Measurements from ENCODE around the gene ZNF318.
A peak's percentile ranks its signal among the peaks of the same experiment; 100 is the strongest.

Gene ZNF318

GRCh38 chr6:43296780-43297497 is 72.5 kb downstream of the ZNF318 start:
- Histone ChIP-seq H2AFZ (ENCODE audit: low read length) (peak overlapping the region; percentile 56), H3K18ac (ENCODE audit: low read length) (no peak overlapping the region), H3K14ac (ENCODE audit: low read length) (no peak overlapping the region), H2BK120ac (ENCODE audit: low read depth, low read length) (no peak overlapping the region), H3K23ac (ENCODE audit: low read depth, low read length, poor library complexity) (no peak overlapping the region), H3K79me1 (ENCODE audit: low read depth, low read length) (no peaks in the 10 kb centered on the region), H2BK15ac (ENCODE audit: low read length) (no peak overlapping the region), H4K91ac (ENCODE audit: low read depth, low read length, poor library complexity) (no peak overlapping the region), H3K36me3 (replicated peaks in 1 of 2; ENCODE audit: control insufficient read depth in 2 of 2, insufficient read depth in 2 of 2, low read length in 2 of 2) (no peaks in the 10 kb centered on the region), H3K27ac (replicated peaks; ENCODE audit: low read length) (no peak overlapping the region), H3K4ac (ENCODE audit: low read length) (no peak overlapping the region), H4K8ac (ENCODE audit: low read depth, low read length) (no peak overlapping the region), H2BK12ac (ENCODE audit: low read length) (no peak overlapping the region), H3K27me3 (ENCODE audit: control insufficient read depth in 3 of 3, insufficient read depth in 3 of 3, low read depth in 1 of 3, low read length in 3 of 3) (peaks cover 0 to 39% (median 0%) of the 10 kb centered on the region in 3 experiments), H2BK5ac (ENCODE audit: low read length) (no peak overlapping the region), H2AK5ac (ENCODE audit: low read depth, low read length) (no peak overlapping the region), H3K9ac (ENCODE audit: low read depth, low read length, poor library complexity) (no peak overlapping the region), H3K4me1 (ENCODE audit: control insufficient read depth in 2 of 2, insufficient read depth in 1 of 2, low read depth in 1 of 2, low read length in 2 of 2) (peaks cover 8 to 21% of the 10 kb centered on the region in 2 donors), H3K4me2 (ENCODE audit: insufficient read depth, low read length, poor library complexity, severe bottlenecking) (no peak overlapping the region), H3K4me3 (ENCODE audit: low read length in 2 of 2) (no peak overlapping the region), H3K9me3 (replicated peaks in 1 of 2; ENCODE audit: control insufficient read depth in 2 of 2, insufficient read depth in 1 of 2, low read depth in 1 of 2, low read length in 2 of 2) (no peaks in the 10 kb centered on the region)
- DNase-seq (ENCODE audit: low spot score), result no peak
- WGBS, 2 donors (ENCODE audit: extremely low coverage in 2 of 2, insufficient read length in 2 of 2, insufficient replicate concordance in 1 of 2), result no CpG with 5 or more reads among the region's 5 CpGs

GRCh38 chr6:43295456-43295855 is 74.0 kb downstream of the ZNF318 start:
- H3K27me3 ChIP-seq (ENCODE audit: control insufficient read depth in 3 of 3, insufficient read depth in 3 of 3, low read depth in 1 of 3, low read length in 3 of 3), result peaks cover 0 to 32% (median 0%) of the 10 kb centered on the region in 3 experiments
- no peak overlapping the region for H2BK5ac ChIP-seq (ENCODE audit: low read length)
- H3K4me2 ChIP-seq (ENCODE audit: insufficient read depth, low read length, poor library complexity, severe bottlenecking), result no peak overlapping the region
- H3K9ac ChIP-seq (ENCODE audit: low read depth, low read length, poor library complexity), result no peak overlapping the region
- no CpG with 5 or more reads among the region's 3 CpGs for WGBS, 2 donors (ENCODE audit: extremely low coverage in 2 of 2, insufficient read length in 2 of 2, insufficient replicate concordance in 1 of 2)
- H3K14ac ChIP-seq (ENCODE audit: low read length), result no peak overlapping the region
- no peaks in the 10 kb centered on the region for H3K9me3 ChIP-seq (replicated peaks in 1 of 2; ENCODE audit: control insufficient read depth in 2 of 2, insufficient read depth in 1 of 2, low read depth in 1 of 2, low read length in 2 of 2)
- no peaks in the 10 kb centered on the region for H3K36me3 ChIP-seq (replicated peaks in 1 of 2; ENCODE audit: control insufficient read depth in 2 of 2, insufficient read depth in 2 of 2, low read length in 2 of 2)
- no peak overlapping the region for H2BK15ac ChIP-seq (ENCODE audit: low read length)
- H3K4ac ChIP-seq (ENCODE audit: low read length), result no peak overlapping the region
- no peak overlapping the region for H2AFZ ChIP-seq (ENCODE audit: low read length)
- H2BK12ac ChIP-seq (ENCODE audit: low read length), result no peak overlapping the region
- no peak overlapping the region for H2BK120ac ChIP-seq (ENCODE audit: low read depth, low read length)
- H3K27ac ChIP-seq (replicated peaks; ENCODE audit: low read length), result no peak overlapping the region
- peaks cover 8 to 21% of the 10 kb centered on the region in 2 donors for H3K4me1 ChIP-seq (ENCODE audit: control insufficient read depth in 2 of 2, insufficient read depth in 1 of 2, low read depth in 1 of 2, low read length in 2 of 2)
- H3K23ac ChIP-seq (ENCODE audit: low read depth, low read length, poor library complexity), result no peak overlapping the region
- H3K79me1 ChIP-seq (ENCODE audit: low read depth, low read length), result no peaks in the 10 kb centered on the region
- H2AK5ac ChIP-seq (ENCODE audit: low read depth, low read length), result no peak overlapping the region
- no peak for DNase-seq (ENCODE audit: low spot score)
- H3K18ac ChIP-seq (ENCODE audit: low read length), result no peak overlapping the region
- H4K91ac ChIP-seq (ENCODE audit: low read depth, low read length, poor library complexity), result no peak overlapping the region
- no peak overlapping the region for H4K8ac ChIP-seq (ENCODE audit: low read depth, low read length)
- no peak overlapping the region for H3K4me3 ChIP-seq (ENCODE audit: low read length in 2 of 2)

GRCh38 chr6:43294536-43294935 is 74.9 kb downstream of the ZNF318 start:
- Histone ChIP-seq H2BK120ac (ENCODE audit: low read depth, low read length) (no peak overlapping the region), H3K9ac (ENCODE audit: low read depth, low read length, poor library complexity) (no peak overlapping the region), H3K4me2 (ENCODE audit: insufficient read depth, low read length, poor library complexity, severe bottlenecking) (no peak overlapping the region), H3K36me3 (replicated peaks in 1 of 2; ENCODE audit: control insufficient read depth in 2 of 2, insufficient read depth in 2 of 2, low read length in 2 of 2) (no peaks in the 10 kb centered on the region), H3K27ac (replicated peaks; ENCODE audit: low read length) (no peak overlapping the region), H4K8ac (ENCODE audit: low read depth, low read length) (no peak overlapping the region), H2BK15ac (ENCODE audit: low read length) (no peak overlapping the region), H3K18ac (ENCODE audit: low read length) (no peak overlapping the region), H2BK5ac (ENCODE audit: low read length) (no peak overlapping the region), H3K4me3 (ENCODE audit: low read length in 2 of 2) (peak overlapping the region in 1 of 2 donors; percentile 17), H3K9me3 (replicated peaks in 1 of 2; ENCODE audit: control insufficient read depth in 2 of 2, insufficient read depth in 1 of 2, low read depth in 1 of 2, low read length in 2 of 2) (no peaks in the 10 kb centered on the region), H4K91ac (ENCODE audit: low read depth, low read length, poor library complexity) (no peak overlapping the region), H3K27me3 (ENCODE audit: control insufficient read depth in 3 of 3, insufficient read depth in 3 of 3, low read depth in 1 of 3, low read length in 3 of 3) (peaks cover 0 to 30% (median 0%) of the 10 kb centered on the region in 3 experiments), H3K23ac (ENCODE audit: low read depth, low read length, poor library complexity) (no peak overlapping the region), H3K14ac (ENCODE audit: low read length) (no peak overlapping the region), H3K79me1 (ENCODE audit: low read depth, low read length) (no peaks in the 10 kb centered on the region), H3K4me1 (ENCODE audit: control insufficient read depth in 2 of 2, insufficient read depth in 1 of 2, low read depth in 1 of 2, low read length in 2 of 2) (peaks cover 8 to 19% of the 10 kb centered on the region in 2 donors), H2AK5ac (ENCODE audit: low read depth, low read length) (no peak overlapping the region), H3K4ac (ENCODE audit: low read length) (no peak overlapping the region), H2BK12ac (ENCODE audit: low read length) (no peak overlapping the region), H2AFZ (ENCODE audit: low read length) (no peak overlapping the region)
- WGBS, 2 donors (ENCODE audit: extremely low coverage in 2 of 2, insufficient read length in 2 of 2, insufficient replicate concordance in 1 of 2), result 100% methylated on average over 1 of the region's 3 CpGs; no CpG with 5 or more reads in 1 of the 2 donors
- DNase-seq (ENCODE audit: low spot score), result no peak

- Histone ChIP-seq H4K8ac (ENCODE audit: low read depth, low read length) (no peak overlapping the region), H3K4me1 (ENCODE audit: control insufficient read depth in 2 of 2, insufficient read depth in 1 of 2, low read depth in 1 of 2, low read length in 2 of 2) (peaks cover 8 to 17% of the 10 kb centered on the region in 2 donors), H3K4ac (ENCODE audit: low read length) (no peak overlapping the region), H3K27ac (replicated peaks; ENCODE audit: low read length) (no peak overlapping the region), H3K4me3 (ENCODE audit: low read length in 2 of 2) (no peak overlapping the region), H3K14ac (ENCODE audit: low read length) (no peak overlapping the region), H3K79me1 (ENCODE audit: low read depth, low read length) (no peaks in the 10 kb centered on the region), H3K27me3 (ENCODE audit: control insufficient read depth in 3 of 3, insufficient read depth in 3 of 3, low read depth in 1 of 3, low read length in 3 of 3) (peaks cover 0 to 26% (median 0%) of the 10 kb centered on the region in 3 experiments), H3K23ac (ENCODE audit: low read depth, low read length, poor library complexity) (no peak overlapping the region), H2BK120ac (ENCODE audit: low read depth, low read length) (no peak overlapping the region), H3K9me3 (replicated peaks in 1 of 2; ENCODE audit: control insufficient read depth in 2 of 2, insufficient read depth in 1 of 2, low read depth in 1 of 2, low read length in 2 of 2) (no peaks in the 10 kb centered on the region), H3K4me2 (ENCODE audit: insufficient read depth, low read length, poor library complexity, severe bottlenecking) (no peak overlapping the region), H2BK12ac (ENCODE audit: low read length) (no peak overlapping the region), H2BK5ac (ENCODE audit: low read length) (no peak overlapping the region), H3K9ac (ENCODE audit: low read depth, low read length, poor library complexity) (no peak overlapping the region), H2AFZ (ENCODE audit: low read length) (no peak overlapping the region), H3K36me3 (replicated peaks in 1 of 2; ENCODE audit: control insufficient read depth in 2 of 2, insufficient read depth in 2 of 2, low read length in 2 of 2) (no peaks in the 10 kb centered on the region), H4K91ac (ENCODE audit: low read depth, low read length, poor library complexity) (no peak overlapping the region), H2BK15ac (ENCODE audit: low read length) (no peak overlapping the region), H2AK5ac (ENCODE audit: low read depth, low read length) (no peak overlapping the region), H3K18ac (ENCODE audit: low read length) (no peak overlapping the region)
- DNase-seq (ENCODE audit: low spot score), result no peak
- WGBS, 2 donors (ENCODE audit: extremely low coverage in 2 of 2, insufficient read length in 2 of 2, insufficient replicate concordance in 1 of 2), result 100% methylated on average over 3 of the region's 3 CpGs; no CpG with 5 or more reads in 1 of the 2 donors
These were observed 75.7 kb downstream of the ZNF318 start for GRCh38 chr6:43293698-43294097.

Data from neuronal stem cell (in vitro differentiated cells).